Esophagus (tissue), 2 donors: Measurements from ENCODE around the gene CD300LF. TPM values are rescaled to one million over a fixed set of nuclear protein-coding genes. Genes with fewer than 3 reads are reported as not detected.

ENCODE experiments used
- H3K27ac ChIP-seq, 2 donors: one replicate each; pipeline ENCODE4 v1.5.1; 2013; ENCODE audit warnings: low read depth in 2 of 2, mild to moderate bottlenecking in 2 of 2, inconsistent platforms in 1 of 2, low read length in 1 of 2, moderate library complexity in 1 of 2
- H3K27me3 ChIP-seq, 2 donors: one replicate each; pipeline ENCODE4 v1.6.1; 2013; ENCODE audit warnings: low read length in 2 of 2, control low read depth in 1 of 2, mild to moderate bottlenecking in 1 of 2; ENCODE audit not compliant: insufficient read depth in 2 of 2, control insufficient read depth in 1 of 2
- H3K36me3 ChIP-seq, 2 donors: one replicate each; pipeline ENCODE4 v1.6.1; 2013; ENCODE audit warnings: low read length in 1 of 2; ENCODE audit not compliant: control insufficient read depth in 2 of 2, insufficient read depth in 2 of 2
- H3K4me1 ChIP-seq, 2 donors: one replicate each; pipeline ENCODE4 v1.6.1; 2013; ENCODE audit warnings: low read length in 1 of 2; ENCODE audit not compliant: control insufficient read depth in 2 of 2, insufficient read depth in 2 of 2
- H3K4me3 ChIP-seq, 2 donors: one replicate each; pipeline ENCODE4 v1.5.1; 2013; ENCODE audit warnings: low read length in 2 of 2, mild to moderate bottlenecking in 2 of 2, low read depth in 1 of 2, moderate library complexity in 1 of 2
- H3K9me3 ChIP-seq, 2 donors: one replicate each; pipeline ENCODE4 v1.6.1; 2013; ENCODE audit warnings: mild to moderate bottlenecking in 2 of 2, low read depth in 1 of 2, low read length in 1 of 2, moderate library complexity in 1 of 2; ENCODE audit not compliant: control insufficient read depth in 2 of 2, insufficient read depth in 1 of 2
- WGBS, 2 donors: extraction: QIAGEN DNeasy Blood & Tissue Kit; methylation state at CpG; one replicate each; pipeline ENCODE4 v1.1.7; 2013; 5-methylcytosine and 5-hydroxymethylcytosine counted together
- polyA plus RNA-seq, 2 donors: library from polyadenylated mRNA; stranded (reverse); fragments of 200-250 nt; gene quantifications; one replicate each; pipeline ENCODE4 v1.2.3, GENCODE V29; 2013
- donor health status: healthy with polysubstance abuse.
- donor health status: Bipolar disorder and iron deficiency.

The CD300LF gene
- polyA plus RNA-seq, 2 donors = 0.04 to 0.14 TPM

GRCh38 chr17:74659889-74660288 lies 52.8 kb downstream of the CD300LF start:
- Histone ChIP-seq H3K4me1 (no peaks in the 10 kb centered on the region), H3K36me3 (no peaks in the 10 kb centered on the region), H3K27me3 (peaks cover 0 to 4% of the 10 kb centered on the region in 2 donors), H3K9me3 (no peaks in the 10 kb centered on the region), H3K4me3 (no peak overlapping the region), H3K27ac (no peak overlapping the region)
- WGBS, 2 donors = 64 to 75% methylated on average over 4 of the region's 4 CpGs

- H3K4me3 ChIP-seq = no peak overlapping the region
- H3K27me3 ChIP-seq = no peaks in the 10 kb centered on the region
- no peaks in the 10 kb centered on the region for H3K36me3 ChIP-seq
- no peaks in the 10 kb centered on the region for H3K4me1 ChIP-seq
- WGBS, 2 donors = 83% methylated on average over 6 of the region's 6 CpGs
- H3K9me3 ChIP-seq = no peaks in the 10 kb centered on the region
- no peak overlapping the region for H3K27ac ChIP-seq
Measured at GRCh38 chr17:74658620-74659019, 54.1 kb downstream of the CD300LF start.

- Histone ChIP-seq H3K4me1 (no peaks in the 10 kb centered on the region), H3K9me3 (no peaks in the 10 kb centered on the region), H3K4me3 (no peak overlapping the region), H3K27me3 (peaks cover 0 to 2% of the 10 kb centered on the region in 2 donors), H3K36me3 (no peaks in the 10 kb centered on the region), H3K27ac (no peak overlapping the region)
- 46 to 50% methylated on average over 5 of the region's 5 CpGs for WGBS, 2 donors
Measured at GRCh38 chr17:74654742-74655141, 58.0 kb downstream of the CD300LF start.

GRCh38 chr17:74652020-74652419 lies 60.7 kb downstream of the CD300LF start:
- 74 to 87% methylated on average over 3 of the region's 3 CpGs for WGBS, 2 donors
- Histone ChIP-seq H3K27ac (no peak overlapping the region), H3K36me3 (no peaks in the 10 kb centered on the region), H3K4me1 (no peaks in the 10 kb centered on the region), H3K4me3 (no peak overlapping the region), H3K27me3 (peaks cover 0 to 2% of the 10 kb centered on the region in 2 donors), H3K9me3 (peaks cover 0 to 3% of the 10 kb centered on the region in 2 donors)

- Histone ChIP-seq H3K27ac (no peak overlapping the region), H3K9me3 (peaks cover 0 to 3% of the 10 kb centered on the region in 2 donors), H3K27me3 (peaks cover 0 to 2% of the 10 kb centered on the region in 2 donors), H3K4me3 (no peak overlapping the region), H3K4me1 (no peaks in the 10 kb centered on the region), H3K36me3 (no peaks in the 10 kb centered on the region)
- WGBS, 2 donors = 55 to 60% methylated on average over 6 of the region's 6 CpGs
Measured at GRCh38 chr17:74649909-74650308, 62.8 kb downstream of the CD300LF start.

- no peaks in the 10 kb centered on the region for H3K36me3 ChIP-seq
- H3K4me1 ChIP-seq = no peaks in the 10 kb centered on the region
- WGBS, 2 donors = 63 to 70% methylated on average over 9 of the region's 9 CpGs
- H3K4me3 ChIP-seq = no peak overlapping the region
- H3K9me3 ChIP-seq = peaks cover 0 to 3% of the 10 kb centered on the region in 2 donors
- no peak overlapping the region for H3K27ac ChIP-seq
- H3K27me3 ChIP-seq = peaks cover 0 to 2% of the 10 kb centered on the region in 2 donors
Measured at GRCh38 chr17:74647871-74648672, 64.7 kb downstream of the CD300LF start.

GRCh38 chr17:74646231-74646630 lies 66.5 kb downstream of the CD300LF start:
- 47 to 51% methylated on average over 3 of the region's 3 CpGs for WGBS, 2 donors

GRCh38 chr17:74645010-74645409 lies 67.7 kb downstream of the CD300LF start:
- 76 to 78% methylated on average over 2 of the region's 2 CpGs for WGBS, 2 donors
- Histone ChIP-seq H3K27ac (no peak overlapping the region), H3K36me3 (no peaks in the 10 kb centered on the region)

More at GRCh38 chr17:74646231-74646630, 66.5 kb downstream of the CD300LF start:
- H3K27me3 ChIP-seq = peaks cover 0 to 2% of the 10 kb centered on the region in 2 donors
- H3K4me3 ChIP-seq = no peak overlapping the region
- no peak overlapping the region for H3K27ac ChIP-seq
- peaks cover 0 to 3% of the 10 kb centered on the region in 2 donors for H3K9me3 ChIP-seq
- no peaks in the 10 kb centered on the region for H3K36me3 ChIP-seq
- no peaks in the 10 kb centered on the region for H3K4me1 ChIP-seq

GRCh38 chr17:74644419-74644818 lies 68.3 kb downstream of the CD300LF start:
- peaks cover 0 to 3% of the 10 kb centered on the region in 2 donors for H3K27me3 ChIP-seq
- no peak overlapping the region for H3K4me3 ChIP-seq
- H3K9me3 ChIP-seq = peaks cover 0 to 3% of the 10 kb centered on the region in 2 donors
- H3K36me3 ChIP-seq = no peaks in the 10 kb centered on the region
- no peak overlapping the region for H3K27ac ChIP-seq
- WGBS, 2 donors = 77 to 83% methylated on average over 2 of the region's 2 CpGs
- H3K4me1 ChIP-seq = no peaks in the 10 kb centered on the region

More at GRCh38 chr17:74645010-74645409, 67.7 kb downstream of the CD300LF start:
- Histone ChIP-seq H3K9me3 (peaks cover 0 to 3% of the 10 kb centered on the region in 2 donors), H3K4me3 (no peak overlapping the region), H3K4me1 (no peaks in the 10 kb centered on the region), H3K27me3 (peaks cover 0 to 3% of the 10 kb centered on the region in 2 donors)
